Bronchial epithelial cell (primary cell): ENCODE results near the gene CDO1. TPM values are rescaled to one million over a fixed set of nuclear protein-coding genes. Genes with fewer than 3 reads are reported as not detected.

Experiments
- DNase-seq: peaks from one replicate; pipeline ENCODE4 v3.0.0-alpha.2; 2010; ENCODE audit warnings: low read depth
- FAIRE-seq: peaks from 2 replicates; lab custom pipeline; 2011; peaks lifted over from hg19 to GRCh38; lab: Jason Lieb, UNC
- H3K27me3 ChIP-seq: 2 replicates; pipeline ENCODE4 v1.5.1; 2011; ENCODE audit warnings: low read length; ENCODE audit not compliant: control insufficient read depth, insufficient read depth
- H3K36me3 ChIP-seq: 2 replicates; pipeline ENCODE4 v1.5.1; 2011; ENCODE audit warnings: low read length; ENCODE audit not compliant: control insufficient read depth, insufficient read depth
- H3K4me3 ChIP-seq: 2 replicates; pipeline ENCODE4 v1.5.1; 2011; ENCODE audit warnings: mild to moderate bottlenecking, low read depth, low read length, control low read depth
- total RNA-seq: library from RNA; depleted of rRNA; stranded (reverse); fragments of >200 nt; gene quantifications from 2 replicates; pipeline ENCODE4 v1.2.1, GENCODE V29; 2014
- TF ChIP-seq, protein P1 (sequence below): IDR thresholded peaks from 2 replicates; pipeline ENCODE4 v1.5.1; 2011; ENCODE audit warnings: mild to moderate bottlenecking, moderate library complexity, low read length, control low read depth, inconsistent platforms; ENCODE audit not compliant: insufficient read depth, severe bottlenecking

Gene CDO1
- total RNA-seq, 1 donor from 2014 or later, result not detected

DNA sequence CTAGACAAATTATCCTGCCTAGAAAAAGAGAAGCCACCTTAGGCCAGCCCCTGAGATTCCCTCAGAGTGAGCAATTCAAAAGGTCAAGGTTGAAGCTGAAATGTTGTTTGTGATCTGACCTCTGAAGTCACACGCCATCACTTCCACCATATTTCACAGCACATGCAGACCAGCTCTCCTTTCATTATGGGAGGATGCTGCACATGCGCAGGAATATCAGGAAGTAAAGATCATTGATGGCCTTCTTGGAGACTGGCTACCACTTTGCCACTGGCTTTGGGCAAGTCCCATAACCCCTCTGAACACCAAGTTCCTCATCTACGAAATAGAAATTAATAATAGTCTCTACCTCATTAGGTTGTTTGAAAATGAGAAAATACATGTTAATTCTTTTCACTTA lies 39.5 kb downstream of the CDO1 start:
- no peak for FAIRE-seq
- Histone ChIP-seq H3K4me3 (no peak overlapping the region), H3K27me3 (no peaks in the 10 kb centered on the region), H3K36me3 (no peaks in the 10 kb centered on the region)
- TF ChIP-seq, protein P1, sequence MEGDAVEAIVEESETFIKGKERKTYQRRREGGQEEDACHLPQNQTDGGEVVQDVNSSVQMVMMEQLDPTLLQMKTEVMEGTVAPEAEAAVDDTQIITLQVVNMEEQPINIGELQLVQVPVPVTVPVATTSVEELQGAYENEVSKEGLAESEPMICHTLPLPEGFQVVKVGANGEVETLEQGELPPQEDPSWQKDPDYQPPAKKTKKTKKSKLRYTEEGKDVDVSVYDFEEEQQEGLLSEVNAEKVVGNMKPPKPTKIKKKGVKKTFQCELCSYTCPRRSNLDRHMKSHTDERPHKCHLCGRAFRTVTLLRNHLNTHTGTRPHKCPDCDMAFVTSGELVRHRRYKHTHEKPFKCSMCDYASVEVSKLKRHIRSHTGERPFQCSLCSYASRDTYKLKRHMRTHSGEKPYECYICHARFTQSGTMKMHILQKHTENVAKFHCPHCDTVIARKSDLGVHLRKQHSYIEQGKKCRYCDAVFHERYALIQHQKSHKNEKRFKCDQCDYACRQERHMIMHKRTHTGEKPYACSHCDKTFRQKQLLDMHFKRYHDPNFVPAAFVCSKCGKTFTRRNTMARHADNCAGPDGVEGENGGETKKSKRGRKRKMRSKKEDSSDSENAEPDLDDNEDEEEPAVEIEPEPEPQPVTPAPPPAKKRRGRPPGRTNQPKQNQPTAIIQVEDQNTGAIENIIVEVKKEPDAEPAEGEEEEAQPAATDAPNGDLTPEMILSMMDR, result no peak
- no peak for DNase-seq

DNA sequence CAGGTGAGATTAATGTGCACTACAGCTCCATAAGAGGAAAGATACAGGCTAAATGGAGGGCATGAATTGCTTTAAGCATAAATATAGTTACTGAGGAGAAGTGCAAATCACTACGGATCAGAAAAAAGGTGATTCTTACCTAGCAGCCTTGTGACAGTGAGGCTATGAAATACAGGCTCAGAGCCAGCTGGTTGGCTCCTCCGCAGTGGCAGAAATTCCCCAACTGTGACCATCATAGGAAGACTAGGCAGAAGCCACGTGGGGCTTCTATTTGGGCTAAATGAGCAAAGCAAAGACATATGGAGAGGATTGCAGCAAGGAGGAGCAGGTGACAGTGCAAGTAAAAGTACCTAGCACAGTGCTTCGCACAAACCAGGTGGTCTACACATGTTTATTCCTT lies 40.5 kb downstream of the CDO1 start:
- FAIRE-seq, result no peak
- Histone ChIP-seq H3K4me3 (no peak overlapping the region), H3K27me3 (no peaks in the 10 kb centered on the region), H3K36me3 (no peaks in the 10 kb centered on the region)
- DNase-seq, result no peak
- TF ChIP-seq, protein P1, result no peak

DNA sequence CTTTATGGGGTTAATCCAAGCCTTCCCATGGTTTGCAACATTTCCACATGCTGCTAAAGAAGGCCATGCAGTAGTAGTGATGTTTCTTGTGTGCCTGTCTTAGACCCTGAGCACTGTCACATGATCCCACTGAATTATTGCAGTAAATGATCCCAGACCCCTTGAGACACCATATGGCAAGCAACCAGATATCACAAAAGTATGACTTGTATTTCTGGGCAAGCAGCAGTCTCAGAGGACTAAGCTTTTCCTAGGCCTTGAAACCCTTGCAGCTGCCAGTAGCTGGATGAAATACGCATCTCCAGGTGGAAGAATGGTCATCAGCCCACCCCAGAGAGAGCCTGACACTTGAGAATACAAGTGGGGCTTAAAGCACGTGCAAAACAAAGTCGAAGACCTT lies 41.8 kb downstream of the CDO1 start:
- H3K27me3 ChIP-seq, result no peaks in the 10 kb centered on the region
- DNase-seq, result no peak
- no peak for FAIRE-seq
- no peaks in the 10 kb centered on the region for H3K36me3 ChIP-seq
- H3K4me3 ChIP-seq, result no peak overlapping the region
- TF ChIP-seq, protein P1, result no peak

DNA sequence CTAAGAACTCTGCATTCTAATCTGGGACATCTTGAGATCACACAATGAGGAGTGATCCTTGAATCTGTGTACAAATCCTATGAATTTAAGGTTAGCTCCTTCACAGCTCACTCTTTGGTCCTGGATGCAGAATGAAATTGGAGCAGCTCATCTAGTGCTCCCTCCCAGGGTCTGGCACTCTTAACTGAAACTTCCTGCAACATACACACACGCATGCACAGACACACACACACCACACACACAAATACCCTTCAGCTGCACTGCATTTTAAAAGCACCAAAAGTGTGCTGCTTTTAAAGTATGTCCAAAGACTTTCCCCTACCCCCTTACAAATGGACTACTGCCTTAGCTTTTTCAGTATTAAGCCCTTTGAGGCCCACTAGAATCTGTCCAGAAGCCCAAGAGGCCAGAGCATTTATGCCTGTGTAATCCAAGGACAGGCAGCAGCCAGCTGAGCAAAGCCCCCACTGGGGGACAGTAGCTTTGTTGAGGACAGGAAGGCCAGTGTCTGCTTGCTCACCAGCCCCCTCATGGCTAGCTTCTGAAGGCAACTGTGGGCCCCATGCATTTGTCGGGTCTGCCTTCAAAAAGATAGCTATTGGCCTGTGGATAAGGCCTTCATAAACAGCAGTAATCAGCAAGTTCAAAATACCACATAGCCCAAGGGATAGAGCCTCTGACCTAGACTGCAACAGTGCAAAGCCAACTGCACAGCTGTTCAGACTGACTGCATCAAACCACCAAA lies 43.6 kb downstream of the CDO1 start:
- TF ChIP-seq, protein P1, result no peak
- DNase-seq (no peak), FAIRE-seq (no peak)
- no peaks in the 10 kb centered on the region for H3K27me3 ChIP-seq
- no peaks in the 10 kb centered on the region for H3K36me3 ChIP-seq
- no peak overlapping the region for H3K4me3 ChIP-seq

DNA sequence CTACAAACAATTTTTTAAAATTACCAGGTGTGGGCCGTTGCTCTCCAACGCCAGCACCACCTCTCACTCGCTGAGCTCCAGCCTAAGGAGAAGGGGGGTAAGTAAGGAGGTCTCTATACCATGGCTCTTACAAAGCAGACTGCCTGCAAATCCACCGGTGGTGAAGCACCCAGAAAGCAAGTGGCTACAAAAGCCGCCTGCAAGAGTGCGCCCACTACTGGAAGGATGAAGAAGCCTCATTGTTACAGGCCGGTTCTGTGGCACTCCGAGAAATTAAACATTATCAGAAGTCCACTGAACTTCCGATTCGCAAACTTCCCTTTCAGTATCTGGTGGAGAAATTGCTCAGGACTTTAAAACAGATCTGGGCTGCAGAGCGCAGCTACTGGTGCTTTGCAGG lies 46.0 kb downstream of the CDO1 start:
- TF ChIP-seq, protein P1, result peak; percentile 64
- no peak overlapping the region for H3K4me3 ChIP-seq
- no peaks in the 10 kb centered on the region for H3K27me3 ChIP-seq
- DNase-seq (peak; percentile 4), FAIRE-seq (no peak)
- no peaks in the 10 kb centered on the region for H3K36me3 ChIP-seq

DNA sequence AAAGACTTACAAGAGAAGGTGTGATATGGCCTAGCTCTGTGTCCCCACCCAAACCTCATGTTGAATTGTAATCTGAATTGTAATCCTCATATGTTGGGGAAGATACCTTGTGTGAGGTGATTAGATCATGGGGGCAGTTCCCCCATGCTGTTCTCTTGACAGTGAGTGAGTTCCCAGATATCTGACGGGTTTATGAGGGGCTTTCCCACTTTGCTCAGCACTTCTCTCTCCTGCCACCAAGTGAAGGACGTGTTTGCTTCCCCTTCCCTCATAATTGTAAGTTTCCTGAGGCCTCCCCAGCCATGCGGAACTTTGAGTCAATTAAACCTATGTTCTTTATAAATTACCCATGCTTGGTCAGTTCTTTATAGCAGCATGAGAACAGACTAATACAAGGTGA lies 49.0 kb downstream of the CDO1 start:
- H3K4me3 ChIP-seq, result no peak overlapping the region
- TF ChIP-seq, protein P1, result no peak

More for the DNA sequence above, 49.0 kb downstream of the CDO1 start:
- no peak for FAIRE-seq
- Histone ChIP-seq H3K36me3 (no peaks in the 10 kb centered on the region), H3K27me3 (no peaks in the 10 kb centered on the region)
- DNase-seq, result no peak
